Smooth muscle cell of the brain vasculature (primary cell): ENCODE measurements around the gene RNF224.

ENCODE experiments used
- DNase-seq: peaks from one replicate; pipeline ENCODE4 v3.0.0-alpha.2; 2012; ENCODE audit warnings: low read depth, low spot score

RNF224 gene

GRCh38 chr9:137192448-137192780 lies 34.9 kb upstream of the RNF224 start:
- DNase-seq, result no peak

DNA sequence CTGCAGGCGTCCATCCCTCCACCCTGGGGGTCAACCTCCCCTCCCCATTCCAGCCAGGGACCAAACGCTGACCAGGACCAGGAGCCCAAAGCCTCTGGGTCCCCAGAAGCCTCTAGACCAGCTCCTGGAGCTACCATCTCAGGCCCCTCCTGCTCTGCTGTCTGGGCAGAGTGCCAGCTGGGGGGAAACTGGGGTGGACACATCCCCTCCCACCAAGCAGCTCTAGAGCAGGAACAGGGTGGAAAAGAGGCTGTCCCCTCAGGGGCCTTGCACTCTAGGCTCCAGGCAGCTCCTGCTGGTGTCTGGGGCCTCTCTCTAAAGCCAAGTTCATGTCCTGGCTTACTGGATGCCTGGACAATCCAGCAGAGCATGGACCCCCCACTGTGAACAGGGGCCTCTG lies 34.4 kb upstream of the RNF224 start:
- no peak for DNase-seq

DNA sequence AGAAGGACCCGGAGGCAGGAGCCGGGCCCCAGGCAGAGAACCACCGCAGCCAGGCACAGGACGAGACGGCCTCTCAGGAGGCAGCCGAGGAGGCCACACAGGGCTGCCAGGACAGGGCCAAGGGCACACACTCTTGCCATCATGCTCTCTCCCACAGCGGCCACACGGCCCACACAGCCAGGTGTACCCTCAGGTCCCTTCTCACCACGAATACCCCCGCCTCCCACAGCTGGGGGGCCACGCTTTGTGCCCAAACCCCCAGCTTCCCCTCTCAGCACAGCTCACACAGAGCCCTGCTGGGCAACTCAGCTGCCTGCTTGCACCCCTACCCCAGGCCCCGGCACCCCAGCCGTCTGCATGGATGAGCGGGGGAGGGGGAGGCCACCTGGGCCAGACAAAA lies 33.5 kb upstream of the RNF224 start:
- no peak for DNase-seq

DNA sequence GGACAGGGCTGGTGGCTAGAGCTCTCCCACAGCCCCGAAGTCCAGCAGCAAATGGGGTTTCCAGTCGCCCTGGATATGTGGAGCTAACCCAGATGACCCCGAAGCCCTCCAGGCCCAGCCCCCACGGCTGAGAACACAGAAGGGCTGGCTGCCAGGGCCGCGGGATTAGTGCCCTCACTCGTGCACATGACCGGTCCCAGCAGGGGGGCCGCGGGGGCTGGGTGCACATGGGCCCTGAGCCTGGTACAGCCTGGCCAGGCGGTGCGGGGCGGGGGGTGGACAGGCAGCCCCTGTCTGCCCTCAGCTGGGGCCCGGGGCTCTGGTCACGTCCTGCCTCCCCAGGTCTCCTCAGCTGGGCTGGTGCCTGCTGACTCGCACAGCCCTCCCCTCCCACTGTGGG lies 32.9 kb upstream of the RNF224 start:
- DNase-seq, result no peak

DNA sequence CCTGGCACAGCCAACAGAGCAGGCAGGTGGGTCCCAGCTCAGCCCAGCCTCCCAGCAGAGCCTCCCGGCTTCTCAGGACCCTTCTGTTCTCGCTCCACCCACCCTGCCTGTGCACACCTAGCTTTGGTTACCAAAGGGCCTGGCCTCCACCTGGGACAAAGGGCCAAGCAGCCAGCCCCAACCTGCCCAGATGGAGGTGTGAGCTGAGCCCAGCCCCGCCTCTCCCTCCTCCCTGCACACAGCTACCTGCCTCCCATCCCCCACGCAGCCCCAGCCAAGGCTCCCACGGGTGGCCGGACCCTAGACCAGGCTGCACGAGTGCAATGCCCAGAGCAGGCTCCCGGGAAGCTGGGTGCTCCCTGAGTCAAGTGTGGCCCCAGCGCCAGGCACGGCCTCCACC lies 32.4 kb upstream of the RNF224 start:
- no peak for DNase-seq

DNA sequence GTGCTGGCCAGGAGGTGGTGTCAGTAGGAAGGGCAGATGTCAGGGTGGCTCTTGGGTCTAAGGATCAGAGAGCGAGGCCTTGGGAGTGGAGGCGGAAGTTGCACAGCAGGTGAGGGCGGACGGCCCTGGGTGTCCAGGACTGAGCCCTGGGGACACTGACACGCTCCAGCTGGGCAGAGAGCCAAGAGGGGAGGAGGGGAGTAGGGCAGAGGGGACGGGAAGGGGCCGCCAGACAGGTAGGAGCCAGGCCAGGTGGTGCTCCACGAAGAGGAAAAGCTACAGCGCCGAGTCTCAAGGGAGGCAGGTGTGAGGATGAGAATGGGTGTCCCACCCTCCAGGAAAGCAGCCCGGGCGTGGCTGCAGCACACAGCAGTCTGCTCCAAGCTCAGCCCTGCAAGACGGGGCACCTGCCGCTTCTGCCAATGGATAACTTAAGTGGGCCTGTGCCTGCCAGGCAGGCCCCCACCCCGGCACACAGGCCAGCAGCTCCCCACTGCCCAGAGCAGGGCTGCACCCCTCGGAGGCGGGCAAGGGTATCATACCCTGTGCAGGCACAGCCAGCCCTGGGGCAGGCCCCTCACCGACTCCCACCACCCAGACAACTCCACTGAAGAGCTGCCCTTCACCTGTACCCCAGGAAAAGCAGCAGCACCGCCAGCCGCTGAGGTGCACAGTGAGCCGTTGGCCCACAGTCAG lies 31.6 kb upstream of the RNF224 start:
- DNase-seq, result no peak

DNA sequence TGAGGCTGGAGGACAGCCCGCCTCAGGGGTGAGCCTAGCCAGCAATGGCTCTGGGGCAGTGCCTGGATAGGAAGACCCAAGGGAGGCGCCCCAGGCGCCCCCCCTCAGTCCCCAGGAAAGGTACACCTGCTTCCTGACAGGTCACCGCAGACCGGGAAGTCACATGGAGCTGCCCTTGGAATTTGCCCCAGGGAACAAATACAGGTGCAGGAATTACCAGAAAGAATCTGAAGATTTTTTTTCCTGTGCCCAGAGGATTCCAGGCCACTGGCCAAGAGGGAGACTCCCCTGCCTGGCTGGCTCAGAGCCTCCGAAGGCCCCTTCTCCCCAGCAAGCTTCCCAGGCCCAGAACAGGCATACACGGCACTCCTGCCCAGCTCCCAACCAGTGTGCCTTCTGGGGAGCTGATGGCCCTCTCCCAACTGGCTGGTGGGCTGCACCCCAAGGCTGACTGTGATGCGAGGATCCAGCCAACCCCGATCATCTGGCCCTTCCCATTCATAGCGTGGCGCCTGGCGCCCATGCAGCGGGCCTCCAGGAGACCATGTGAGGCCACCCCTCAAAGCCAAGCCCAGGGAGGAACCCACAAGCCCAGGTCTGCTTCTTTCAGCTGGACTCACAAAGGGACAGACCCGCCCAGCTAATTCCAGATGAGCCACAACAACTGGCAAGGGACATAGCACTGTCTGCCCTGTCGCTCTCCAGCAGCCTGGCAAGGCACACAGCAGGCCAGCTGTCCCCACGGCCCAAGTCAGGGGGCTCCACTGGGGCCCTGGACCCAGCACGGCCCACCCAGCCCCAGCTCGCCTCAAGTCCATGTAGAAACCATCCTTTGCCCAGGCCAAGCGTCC lies 29.0 kb upstream of the RNF224 start:
- no peak for DNase-seq

GRCh38 chr9:137198902-137199283 lies 28.4 kb upstream of the RNF224 start:
- DNase-seq, result no peak

DNA sequence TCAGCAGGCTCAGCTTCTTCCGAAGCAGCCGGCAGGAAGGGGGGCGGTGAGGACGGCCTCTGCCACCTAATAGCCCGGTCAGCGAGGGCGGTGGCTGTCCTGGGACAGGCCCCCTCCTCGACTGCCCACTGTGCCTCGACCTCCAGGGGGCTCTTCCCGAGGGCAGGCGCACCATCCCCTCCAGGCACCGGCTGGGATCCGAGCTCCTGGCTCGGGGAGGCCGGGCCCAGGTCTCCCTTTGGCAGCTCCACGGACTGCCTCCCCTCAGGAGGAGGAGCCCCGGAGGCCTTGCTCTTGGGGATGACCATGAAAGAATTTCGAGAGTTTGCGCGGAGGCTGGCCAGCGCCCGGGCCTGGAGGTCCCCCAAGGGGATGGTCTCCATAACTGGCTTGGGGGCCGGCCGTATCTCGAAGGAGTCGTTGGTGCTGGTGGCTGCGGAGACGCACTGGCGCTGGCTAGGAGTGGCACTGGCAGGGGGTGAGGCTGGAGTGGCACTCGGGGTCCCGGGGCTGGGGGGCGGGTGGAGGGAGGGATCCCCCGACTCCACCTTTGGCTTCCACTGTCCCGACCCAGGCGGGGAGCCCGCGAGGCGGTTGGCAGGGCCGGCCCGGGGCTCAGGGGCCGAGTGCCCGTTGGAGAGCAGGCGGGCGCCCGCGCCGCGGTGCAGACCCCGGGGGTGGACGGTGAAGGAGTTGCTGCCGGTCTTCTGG lies 27.7 kb upstream of the RNF224 start:
- no peak for DNase-seq

DNA sequence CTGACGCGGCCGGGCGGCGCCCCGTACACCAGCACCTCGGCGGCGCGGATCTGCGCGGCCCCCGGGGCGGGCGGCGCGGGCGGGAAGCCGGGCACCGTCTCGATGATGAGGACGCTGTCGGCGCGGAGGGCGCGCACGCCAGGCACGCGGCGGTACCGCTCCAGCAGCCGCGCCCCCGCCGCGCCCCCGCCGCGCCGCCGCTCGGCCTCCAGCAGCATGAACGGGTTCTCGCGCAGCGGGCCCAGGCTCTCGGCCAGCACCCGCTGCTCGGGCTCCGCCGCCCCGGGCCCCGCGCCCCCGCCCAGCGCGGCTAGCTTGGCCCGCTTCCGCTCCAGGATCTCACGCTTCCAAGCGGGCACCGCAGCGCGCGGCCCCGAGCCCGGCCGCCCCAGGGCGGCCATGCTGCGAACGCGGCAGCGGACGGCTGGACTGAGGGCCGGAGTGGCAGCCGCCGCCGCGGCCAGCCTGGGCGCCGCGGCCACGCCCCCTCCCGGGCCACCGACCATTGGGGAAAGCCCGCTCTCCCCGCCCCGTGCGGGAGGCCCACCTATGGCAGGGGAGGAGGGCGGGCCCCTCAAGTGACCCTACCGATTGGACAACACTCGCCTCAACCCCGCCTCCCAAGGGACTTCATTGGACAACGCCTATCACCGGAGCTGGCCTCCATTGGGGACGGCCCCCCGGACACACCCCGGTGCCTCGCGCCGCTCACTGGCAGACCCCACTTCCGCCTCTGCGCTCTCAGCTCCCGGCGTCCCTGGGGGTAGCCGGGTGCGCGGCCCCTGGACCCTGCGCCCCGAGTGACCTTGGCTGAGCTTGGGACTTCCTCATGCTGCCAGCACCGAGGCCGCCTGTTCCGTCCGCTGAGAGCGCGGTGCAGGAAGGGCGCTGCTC lies 26.7 kb upstream of the RNF224 start, which contains the start of gene TPRN:
TSS of gene TPRN (minus strand) at position 431 of the 894 bp plus-strand sequence. CDS start at position 401, 30 bp downstream.
- DNase-seq, result peak; percentile 97

DNA sequence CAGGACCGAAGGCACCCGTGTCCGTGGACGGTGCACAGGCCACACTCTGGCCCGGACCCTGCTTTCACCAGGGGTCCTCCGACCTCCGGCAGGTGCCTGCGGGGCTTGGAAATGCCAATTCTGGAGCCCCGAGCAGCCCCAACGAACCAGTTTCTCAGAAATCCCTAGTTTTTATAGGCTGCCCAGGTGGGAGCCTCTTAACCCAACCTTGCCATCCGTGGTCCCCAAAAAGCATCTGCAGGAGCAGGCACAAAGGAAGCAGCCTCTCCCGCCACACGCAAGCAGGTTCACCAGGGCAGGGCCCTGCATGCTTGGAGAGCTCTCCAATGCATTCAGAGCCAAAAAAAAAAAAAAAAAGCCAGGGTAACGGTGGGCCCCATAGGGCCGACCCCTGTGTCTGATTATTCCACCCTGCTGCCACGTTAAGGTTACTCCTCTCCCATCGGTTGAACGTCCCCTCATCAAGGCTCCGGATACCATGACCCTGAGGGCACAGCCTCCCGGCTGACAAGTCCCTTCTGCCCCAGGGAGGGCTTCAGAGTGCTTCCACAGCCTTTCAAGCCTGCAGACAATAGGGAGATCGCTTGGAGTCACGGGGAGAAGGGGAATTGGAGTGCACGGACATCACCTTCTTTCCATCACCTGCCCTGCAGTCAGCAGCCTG lies 26.0 kb upstream of the RNF224 start:
- no peak for DNase-seq

- DNase-seq, result no peak
Measured at GRCh38 chr9:137202966-137203365, 24.3 kb upstream of the RNF224 start.

DNA sequence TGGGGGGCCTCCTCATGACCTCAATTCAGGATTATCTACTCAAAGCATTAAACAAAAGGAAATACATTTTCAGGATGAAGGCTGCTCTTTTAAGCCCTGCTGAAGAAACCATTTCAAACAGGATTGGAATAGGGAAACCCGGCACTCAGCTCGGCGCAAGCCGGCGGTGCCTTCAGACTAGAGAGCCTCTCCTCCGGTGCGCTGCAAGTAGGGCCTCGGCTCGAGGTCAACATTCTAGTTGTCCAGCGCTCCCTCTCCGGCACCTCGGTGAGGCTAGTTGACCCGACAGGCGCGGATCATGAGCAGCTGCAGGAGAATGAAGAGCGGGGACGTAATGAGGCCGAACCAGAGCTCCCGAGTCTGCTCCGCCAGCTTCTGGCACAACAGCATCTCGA lies 22.6 kb upstream of the RNF224 start:
- DNase-seq, result no peak

DNA sequence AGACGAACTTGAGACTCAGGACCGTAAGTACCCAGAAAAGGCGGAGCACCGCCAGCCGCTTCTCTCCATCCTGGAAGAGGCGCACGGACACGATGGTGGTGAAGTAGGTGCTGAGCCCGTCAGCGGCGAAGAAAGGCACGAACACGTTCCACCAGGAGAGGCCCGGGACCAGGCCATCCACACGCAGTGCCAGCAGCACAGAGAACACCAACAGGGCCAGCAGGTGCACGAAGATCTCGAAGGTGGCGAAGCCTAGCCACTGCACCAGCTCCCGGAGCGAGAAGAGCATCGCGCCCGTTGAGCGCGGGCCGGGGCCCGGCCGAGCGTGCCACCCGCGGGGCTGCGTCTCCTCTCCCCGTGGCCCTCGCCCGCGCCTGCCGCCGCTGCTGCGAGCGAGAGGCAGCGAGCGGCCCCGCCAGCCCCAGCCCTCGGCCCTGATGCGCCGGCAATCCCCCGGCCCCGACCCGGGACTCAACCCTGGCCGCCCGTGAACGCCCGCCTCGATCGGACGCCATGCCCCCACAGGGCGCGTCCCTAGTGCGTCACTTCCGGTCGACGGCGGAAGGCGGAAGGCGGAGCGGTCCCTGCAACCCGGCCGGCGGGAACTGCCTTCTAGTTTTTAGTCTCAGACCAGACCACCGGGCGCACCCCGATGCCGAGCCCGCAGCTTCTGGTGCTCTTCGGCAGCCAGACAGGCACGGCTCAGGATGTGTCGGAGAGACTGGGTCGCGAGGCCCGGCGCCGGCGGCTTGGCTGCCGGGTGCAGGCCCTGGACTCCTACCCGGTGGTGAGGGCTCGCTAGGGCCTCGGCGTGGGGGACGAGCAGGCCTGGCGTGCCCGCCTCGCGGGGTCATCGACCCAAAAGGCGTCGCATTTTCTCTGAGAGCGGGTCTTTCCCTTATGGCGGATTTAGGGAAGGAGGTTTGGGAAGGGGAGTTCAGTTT lies 21.9 kb upstream of the RNF224 start, which contains the start of the genes NDOR1 and TMEM203:
TSS of gene NDOR1 (plus strand) at position 575 of the 944 bp plus-strand sequence. CDS start at position 653, 78 bp downstream.
TSS of gene TMEM203 (minus strand) at position 523 of the 944 bp plus-strand sequence. CDS start at position 289, 234 bp downstream.
- DNase-seq, result peak; percentile 58

GRCh38 chr9:137206602-137207001 lies 20.7 kb upstream of the RNF224 start:
- no peak for DNase-seq

- DNase-seq, result no peak
Measured at GRCh38 chr9:137211532-137211931, 15.8 kb upstream of the RNF224 start.

DNA sequence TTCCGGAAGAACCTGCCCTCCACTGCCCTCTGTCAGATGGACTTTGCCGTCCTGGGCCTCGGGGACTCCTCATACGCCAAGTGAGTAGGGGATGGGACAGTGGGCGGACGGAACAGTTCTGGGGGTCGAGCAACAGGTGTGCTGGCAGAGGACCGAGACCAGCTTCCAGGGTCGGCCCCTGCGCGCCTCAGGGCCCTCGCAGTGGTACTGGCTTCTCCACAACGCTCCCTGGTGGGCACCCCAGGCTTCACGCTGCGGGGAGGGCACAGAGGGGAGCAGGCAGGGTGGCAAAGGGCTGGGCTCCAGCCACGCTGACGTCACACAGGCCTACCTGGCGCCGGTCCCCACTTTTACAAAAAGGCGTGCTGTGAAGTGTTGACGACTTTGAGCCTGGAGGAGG lies 14.8 kb upstream of the RNF224 start:
- DNase-seq, result no peak

DNA sequence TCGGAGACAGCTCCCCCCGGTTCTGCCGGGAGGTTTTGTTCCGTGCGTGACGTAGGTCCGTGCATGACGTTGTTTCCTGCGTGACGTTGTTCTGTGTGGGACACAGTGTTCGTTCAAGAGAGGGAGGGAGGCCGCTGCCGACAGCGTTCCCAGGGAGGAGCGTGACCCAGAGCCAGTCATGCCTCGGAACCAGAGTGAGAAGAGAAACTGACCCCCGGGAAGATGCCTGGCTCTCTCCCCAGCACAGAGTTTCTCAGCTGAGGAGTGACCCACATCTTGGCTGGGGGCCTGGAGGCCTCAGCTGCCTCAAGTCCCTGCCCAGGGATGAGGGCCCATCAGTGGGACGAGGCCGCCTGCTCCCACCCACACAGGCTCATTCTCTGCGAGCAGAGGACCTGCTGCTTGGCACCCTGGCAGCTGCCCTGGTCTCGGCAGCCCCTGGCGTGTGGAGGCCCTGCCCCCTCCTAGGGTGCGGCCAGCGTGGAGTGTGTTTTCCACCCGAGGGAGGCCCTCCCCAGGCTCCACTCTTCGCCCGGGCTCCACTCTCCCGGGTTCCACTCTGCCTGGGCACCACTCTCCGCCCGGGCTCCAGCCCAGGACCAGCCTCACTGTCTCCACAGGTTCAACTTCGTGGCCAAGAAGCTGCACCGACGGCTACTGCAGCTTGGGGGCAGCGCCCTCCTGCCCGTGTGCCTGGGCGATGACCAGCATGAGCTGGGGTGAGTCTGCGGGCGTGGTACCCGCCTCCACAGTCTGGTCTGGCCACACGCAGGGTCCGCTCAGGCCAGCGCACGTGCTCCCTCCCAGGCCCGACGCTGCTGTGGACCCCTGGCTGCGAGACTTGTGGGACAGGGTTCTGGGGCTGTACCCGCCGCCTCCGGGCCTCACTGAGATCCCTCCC lies 13.9 kb upstream of the RNF224 start:
- no peak for DNase-seq

- no peak for DNase-seq
Measured at GRCh38 chr9:137214620-137215019, 12.7 kb upstream of the RNF224 start.
